ENCODE data around the gene NDUFAF2. TPM values are rescaled to one million over a fixed set of nuclear protein-coding genes. Genes with fewer than 3 reads are reported as not detected.

NDUFAF2 gene
- total and polyA plus RNA-seq, 2 experiments from 2014 or later = 31.6 to 155 TPM

DNA sequence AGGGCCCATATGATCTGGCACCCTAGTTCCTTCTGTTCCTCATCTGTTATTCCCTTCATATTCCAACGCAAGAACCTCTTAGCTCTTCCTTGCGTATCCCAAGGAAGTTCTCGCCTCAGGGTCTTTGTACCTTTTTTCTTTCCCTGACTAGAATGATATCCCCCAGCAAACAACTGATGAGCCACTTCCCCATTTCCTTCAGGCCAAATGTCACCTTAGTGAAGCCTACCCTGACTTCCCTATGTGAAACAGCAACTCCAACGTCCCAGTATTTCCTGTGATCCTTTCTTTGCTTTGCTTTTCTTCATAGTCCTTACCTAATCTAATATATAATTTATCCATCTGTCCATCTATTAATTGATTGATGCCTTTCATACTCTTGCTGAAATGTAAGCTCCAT, 48.0 kb upstream of the NDUFAF2 start (continued):
- TF ChIP-seq EZH2 (IDR thresholded peaks at IDR 0.05; ENCODE audit: low read depth, unreplicated experiment) = no peak
- no peak for TF ChIP-seq POLR2AphosphoS5 (IDR thresholded peaks at IDR 0.05; ENCODE audit: low read depth)
- TF ChIP-seq JUNB (IDR thresholded peaks at IDR 0.05; ENCODE audit: unreplicated experiment) = no peak
- TF ChIP-seq STAT1 (IDR thresholded peaks at IDR 0.05; ENCODE audit: unreplicated experiment) = no peak
- TF ChIP-seq NANOG (IDR thresholded peaks at IDR 0.05; ENCODE audit: borderline replicate concordance) = no peak
- TF ChIP-seq ZNF114 (CRISPR knock-in tag; IDR thresholded peaks at IDR 0.05) = no peak
- no peak for TF ChIP-seq EZH2phosphoT487 (IDR thresholded peaks at IDR 0.05; ENCODE audit: unreplicated experiment)
- TF ChIP-seq, protein P1, sequence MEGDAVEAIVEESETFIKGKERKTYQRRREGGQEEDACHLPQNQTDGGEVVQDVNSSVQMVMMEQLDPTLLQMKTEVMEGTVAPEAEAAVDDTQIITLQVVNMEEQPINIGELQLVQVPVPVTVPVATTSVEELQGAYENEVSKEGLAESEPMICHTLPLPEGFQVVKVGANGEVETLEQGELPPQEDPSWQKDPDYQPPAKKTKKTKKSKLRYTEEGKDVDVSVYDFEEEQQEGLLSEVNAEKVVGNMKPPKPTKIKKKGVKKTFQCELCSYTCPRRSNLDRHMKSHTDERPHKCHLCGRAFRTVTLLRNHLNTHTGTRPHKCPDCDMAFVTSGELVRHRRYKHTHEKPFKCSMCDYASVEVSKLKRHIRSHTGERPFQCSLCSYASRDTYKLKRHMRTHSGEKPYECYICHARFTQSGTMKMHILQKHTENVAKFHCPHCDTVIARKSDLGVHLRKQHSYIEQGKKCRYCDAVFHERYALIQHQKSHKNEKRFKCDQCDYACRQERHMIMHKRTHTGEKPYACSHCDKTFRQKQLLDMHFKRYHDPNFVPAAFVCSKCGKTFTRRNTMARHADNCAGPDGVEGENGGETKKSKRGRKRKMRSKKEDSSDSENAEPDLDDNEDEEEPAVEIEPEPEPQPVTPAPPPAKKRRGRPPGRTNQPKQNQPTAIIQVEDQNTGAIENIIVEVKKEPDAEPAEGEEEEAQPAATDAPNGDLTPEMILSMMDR (conservative IDR thresholded peaks at IDR 0.05; ENCODE audit: low read depth in 2 of 2) = no peak

- DNase-seq (ENCODE audit: low spot score) = no peak
- Mint-ChIP-seq H3K27me3 (ENCODE audit: insufficient read depth, low read depth, poor library complexity) (peaks cover 3% of the 10 kb centered on the region), H3K4me3 (no peak overlapping the region), H3K9me3 (no peaks in the 10 kb centered on the region), H3K27ac (no peak overlapping the region), H3K36me3 (ENCODE audit: low read depth) (peaks cover 6% of the 10 kb centered on the region; the same call in 2 of the 3 replicates), H3K4me1 (peaks cover 18% of the 10 kb centered on the region)
- Histone ChIP-seq H3K36me3 (ENCODE audit: insufficient read depth) (no peaks in the 10 kb centered on the region), H3K27me3 (ENCODE audit: insufficient read depth) (no peaks in the 10 kb centered on the region), H4K20me1 (replicated peaks; ENCODE audit: insufficient read depth) (no peaks in the 10 kb centered on the region), H3K79me2 (replicated peaks; ENCODE audit: insufficient read depth) (no peaks in the 10 kb centered on the region), H3F3A (replicated peaks; ENCODE audit: low read depth) (no peaks in the 10 kb centered on the region), H3K27ac (ENCODE audit: low read depth) (no peak overlapping the region), H3K4me1 (ENCODE audit: insufficient read depth) (peaks cover 11% of the 10 kb centered on the region; the same call in 1 of the 2 replicates), H3K4me3 (no peak overlapping the region), H3K4me2 (no peak overlapping the region), H2AFZ (no peak overlapping the region), H3K9me2 (ENCODE audit: insufficient read depth) (no peaks in the 10 kb centered on the region)
- ATAC-seq = no peak
- TF ChIP-seq ZNF114 (CRISPR knock-in tag; IDR thresholded peaks at IDR 0.05) = no peak
- TF ChIP-seq ZNF331 (CRISPR knock-in tag; IDR thresholded peaks at IDR 0.05; ENCODE audit: low read depth) = no peak
- no peak for TF ChIP-seq CREB1 (CRISPR knock-in tag; IDR thresholded peaks at IDR 0.05; ENCODE audit: low read depth)
- TF ChIP-seq, protein P2, sequence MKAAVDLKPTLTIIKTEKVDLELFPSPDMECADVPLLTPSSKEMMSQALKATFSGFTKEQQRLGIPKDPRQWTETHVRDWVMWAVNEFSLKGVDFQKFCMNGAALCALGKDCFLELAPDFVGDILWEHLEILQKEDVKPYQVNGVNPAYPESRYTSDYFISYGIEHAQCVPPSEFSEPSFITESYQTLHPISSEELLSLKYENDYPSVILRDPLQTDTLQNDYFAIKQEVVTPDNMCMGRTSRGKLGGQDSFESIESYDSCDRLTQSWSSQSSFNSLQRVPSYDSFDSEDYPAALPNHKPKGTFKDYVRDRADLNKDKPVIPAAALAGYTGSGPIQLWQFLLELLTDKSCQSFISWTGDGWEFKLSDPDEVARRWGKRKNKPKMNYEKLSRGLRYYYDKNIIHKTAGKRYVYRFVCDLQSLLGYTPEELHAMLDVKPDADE (IDR thresholded peaks at IDR 0.05) = no peak
- no peak for TF ChIP-seq REST (IDR thresholded peaks at IDR 0.05; ENCODE audit: unreplicated experiment)
- TF ChIP-seq JUNB (IDR thresholded peaks at IDR 0.05; ENCODE audit: unreplicated experiment) = no peak
- no peak for TF ChIP-seq EZH2 (IDR thresholded peaks at IDR 0.05; ENCODE audit: low read depth, unreplicated experiment)
- no peak for TF ChIP-seq POLR2AphosphoS5 (IDR thresholded peaks at IDR 0.05; ENCODE audit: low read depth)
- TF ChIP-seq STAT1 (IDR thresholded peaks at IDR 0.05; ENCODE audit: unreplicated experiment) = no peak
- TF ChIP-seq, protein P1 (conservative IDR thresholded peaks at IDR 0.05; ENCODE audit: low read depth in 2 of 2) = no peak
Observed at GRCh38 chr5:60903356-60903755, 41.6 kb upstream of the NDUFAF2 start.

All from GM23338 (cell line).